ENCODE results near the gene FER1L5.
A peak's percentile ranks its signal among the peaks of the same experiment; 100 is the strongest.

FER1L5 gene

DNA sequence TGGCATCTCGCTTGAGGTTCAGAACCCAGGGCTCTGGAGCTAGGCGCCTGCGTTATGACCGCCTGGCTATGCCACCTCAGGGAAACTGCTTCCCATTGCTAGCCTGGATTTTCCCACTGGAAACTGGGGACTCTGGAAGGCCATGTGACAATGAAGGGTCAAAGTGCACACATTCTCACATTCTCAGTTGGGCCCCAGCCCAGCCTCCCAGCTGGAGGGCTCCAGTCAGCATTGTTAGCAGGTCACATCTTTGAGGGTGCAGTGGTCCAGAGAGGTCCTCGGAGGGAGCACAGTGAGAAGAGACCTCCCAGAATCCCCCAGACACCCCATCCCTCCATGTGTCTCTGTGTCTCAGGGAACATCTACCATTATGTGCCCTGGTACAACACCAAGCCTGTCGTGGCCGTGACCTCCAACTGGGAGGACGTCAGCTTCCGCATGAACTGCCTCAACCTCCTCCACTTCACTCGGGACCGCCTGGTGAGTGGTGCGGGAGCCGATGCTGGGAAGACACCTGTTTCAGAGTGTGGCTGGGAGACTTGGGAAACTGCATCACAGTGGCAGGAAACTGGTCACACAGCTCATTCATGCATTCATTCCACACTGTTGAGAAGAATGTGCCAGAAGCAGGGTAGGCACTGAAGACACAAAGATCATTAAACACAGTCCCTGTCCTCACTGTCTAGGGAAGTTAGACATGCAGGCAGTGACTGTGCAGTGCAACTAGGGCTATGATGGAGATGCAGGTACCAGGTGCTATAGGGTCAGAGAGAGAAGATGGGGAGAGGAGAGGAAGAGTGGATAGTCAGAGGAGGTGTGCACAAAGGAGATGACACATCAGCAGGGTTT lies 41.6 kb downstream of the FER1L5 start:
- no peak for DNase-seq

DNA sequence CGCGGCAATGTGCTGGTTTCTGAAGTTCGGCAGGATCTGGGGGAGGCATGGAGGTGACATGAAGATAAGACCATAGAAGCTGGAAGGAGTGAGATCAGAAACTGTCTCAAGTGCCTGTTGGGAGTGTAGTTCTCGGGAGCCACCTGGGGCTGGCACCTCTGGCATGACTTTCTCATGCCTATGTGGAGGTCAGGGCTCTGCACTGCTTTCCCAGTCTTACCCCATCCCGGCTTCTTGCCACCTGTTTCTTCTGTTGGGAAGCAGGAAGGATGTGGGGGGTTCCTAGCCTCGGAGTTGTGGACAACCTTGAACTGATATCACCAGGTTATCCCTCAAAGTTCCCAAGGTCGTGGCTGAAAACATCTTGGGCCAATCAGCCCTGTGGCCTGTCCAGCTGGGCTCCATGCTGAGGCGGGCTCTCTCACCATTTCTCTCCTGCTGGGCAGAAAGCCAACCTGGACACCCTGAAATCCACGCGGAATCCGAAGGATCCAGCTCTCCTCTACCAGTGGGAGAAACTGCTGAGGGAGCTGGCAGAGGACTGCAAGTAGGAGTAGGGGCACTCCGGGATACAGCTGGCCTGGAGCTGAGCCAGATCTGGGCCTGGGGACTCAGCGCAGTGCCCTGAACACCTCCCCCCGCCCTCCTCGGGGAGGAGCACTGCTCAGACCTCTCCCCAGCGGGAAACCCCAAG lies 42.5 kb downstream of the FER1L5 start:
- no peak for DNase-seq

DNA sequence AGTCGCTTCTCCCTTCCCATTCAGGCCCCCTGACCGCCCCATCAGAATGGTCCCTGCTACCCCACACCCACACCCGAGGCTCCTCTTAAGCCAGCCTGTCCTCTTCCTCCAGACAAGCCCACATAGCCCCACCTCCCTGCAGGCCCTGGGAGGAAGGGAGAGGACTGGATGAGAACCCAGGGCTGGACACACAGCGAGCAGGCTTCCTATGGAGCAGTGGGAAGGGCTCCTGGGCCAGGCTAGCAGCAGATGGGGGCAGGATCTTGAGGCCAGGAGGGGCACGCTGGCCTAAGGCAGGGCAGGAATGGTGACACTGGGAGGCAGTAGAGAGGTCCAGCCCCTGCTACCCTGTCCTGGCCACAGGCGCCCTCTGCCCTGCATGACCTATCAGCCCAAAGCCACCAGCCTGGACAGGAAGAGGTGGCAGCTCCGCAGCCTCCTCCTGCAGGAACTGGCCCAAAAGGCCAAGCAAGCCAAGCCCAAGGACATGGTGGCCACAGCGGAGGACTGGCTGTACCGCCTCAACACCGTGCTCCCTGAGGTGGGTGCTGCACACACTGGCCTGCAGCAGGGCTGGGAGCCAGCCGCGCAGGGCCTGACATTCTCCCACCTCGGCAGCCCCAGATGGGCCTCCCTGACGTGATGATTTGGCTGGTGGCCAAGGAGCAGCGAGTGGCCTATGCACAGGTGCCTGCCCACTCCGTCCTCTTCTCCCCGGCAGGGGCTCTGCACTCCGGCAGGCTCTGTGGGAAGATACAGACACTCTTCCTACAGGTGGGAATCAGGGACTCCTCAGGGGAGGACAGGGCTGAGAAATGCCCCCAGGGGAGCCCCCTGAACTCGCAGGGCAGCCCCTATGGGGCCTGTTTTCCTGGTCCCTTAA lies 43.3 kb downstream of the FER1L5 start:
- peak; percentile 27 for DNase-seq

DNA sequence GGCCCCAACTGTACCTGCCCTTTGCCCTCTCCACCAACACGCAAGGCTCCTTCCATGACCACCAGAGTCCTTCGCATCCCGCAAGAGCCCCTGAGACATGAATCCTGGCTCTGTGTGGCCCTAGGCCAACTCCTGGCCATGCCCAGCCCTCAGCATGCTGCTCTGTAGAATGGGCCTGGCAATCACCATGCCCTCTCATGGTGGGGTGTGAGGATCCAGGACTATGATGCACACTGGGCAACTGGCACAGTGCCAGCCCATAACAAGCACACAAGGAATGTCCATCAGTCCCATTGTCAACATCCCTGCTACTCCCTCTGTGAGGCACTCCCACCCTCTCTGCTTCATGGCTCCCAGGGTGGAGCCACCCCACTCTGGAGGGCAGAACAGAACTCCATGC lies 44.7 kb downstream of the FER1L5 start:
- no peak for DNase-seq

DNA sequence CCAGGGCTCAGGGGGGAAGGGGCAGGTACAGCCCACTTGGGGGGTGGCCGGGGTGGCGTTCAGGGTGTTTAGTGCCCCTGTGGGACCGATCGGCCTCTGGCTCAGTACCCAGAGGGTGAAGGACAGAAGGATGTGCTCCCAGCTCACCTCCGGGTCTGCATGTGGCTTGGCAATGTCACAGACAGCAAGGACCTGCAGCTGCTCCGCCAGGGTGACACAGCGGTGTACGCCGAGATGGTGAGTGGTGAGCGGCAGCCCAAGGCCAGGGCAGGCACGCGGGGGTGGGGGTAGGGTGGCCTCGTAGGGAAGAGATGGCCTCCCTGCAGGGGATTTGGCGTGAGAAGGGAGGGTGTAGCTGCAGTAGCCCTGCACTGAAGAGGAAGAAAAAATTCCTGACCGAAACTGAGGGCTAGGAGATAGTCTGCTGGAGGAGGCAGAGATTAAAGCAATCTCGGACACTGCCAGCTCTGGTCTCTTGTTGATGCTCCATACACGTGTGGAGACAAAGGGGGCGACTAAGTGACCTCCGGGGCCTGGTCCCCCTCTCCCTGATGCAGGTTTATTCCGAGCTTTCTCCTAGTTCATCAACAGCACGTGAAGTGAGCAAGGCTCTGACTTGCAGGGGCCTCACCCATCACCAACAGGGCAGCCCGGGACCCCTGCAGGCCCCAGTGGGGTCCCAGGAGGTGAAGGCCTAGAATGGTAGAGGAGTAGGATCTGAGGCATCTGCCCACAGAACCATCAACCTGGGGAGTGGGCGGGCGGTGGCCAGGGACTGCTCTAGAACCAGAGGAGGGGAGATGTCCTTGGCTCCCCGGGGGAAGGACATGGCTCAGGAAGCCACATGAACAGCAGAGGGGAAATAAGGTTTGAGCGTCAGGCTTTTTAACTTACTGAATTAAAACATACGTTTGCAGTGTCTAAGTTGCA lies 45.4 kb downstream of the FER1L5 start:
- no peak for DNase-seq

DNA sequence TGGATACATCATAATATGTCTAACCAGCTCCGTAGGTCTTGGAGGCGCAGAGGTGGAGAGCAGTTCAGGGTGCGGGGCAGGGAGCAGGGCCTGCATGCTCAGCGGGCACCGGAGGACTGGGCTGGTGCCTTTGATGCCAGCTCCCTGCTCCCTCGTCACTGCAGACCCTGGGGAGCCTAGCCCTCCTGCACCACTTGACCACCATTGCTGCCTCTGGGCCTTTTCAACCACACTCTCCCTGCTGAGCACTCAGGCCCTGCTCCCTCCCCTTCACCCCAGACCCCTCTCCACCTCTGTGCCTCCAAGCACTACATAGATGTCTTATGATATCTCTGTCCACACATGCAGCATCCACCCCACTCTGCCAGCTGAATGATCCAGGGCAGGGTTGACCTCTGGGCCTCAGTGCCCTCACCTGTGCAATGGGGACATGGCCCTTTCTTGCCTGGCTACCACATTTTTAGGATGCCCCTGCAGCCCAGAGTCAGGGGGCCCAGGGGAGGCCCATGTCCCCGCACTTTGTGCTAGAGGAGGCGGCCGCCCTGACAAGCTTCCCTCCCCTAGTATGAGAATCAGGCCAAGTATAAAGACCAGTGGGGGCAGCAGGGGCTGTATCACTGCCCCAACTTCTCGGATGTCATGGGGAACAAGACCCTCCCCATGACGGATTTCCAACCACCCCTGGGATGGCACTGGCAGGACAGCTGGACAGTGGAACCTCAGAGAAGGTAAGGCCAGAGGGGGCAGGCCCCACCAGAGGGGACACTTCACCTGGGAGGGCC lies 46.3 kb downstream of the FER1L5 start:
- no peak for DNase-seq

DNA sequence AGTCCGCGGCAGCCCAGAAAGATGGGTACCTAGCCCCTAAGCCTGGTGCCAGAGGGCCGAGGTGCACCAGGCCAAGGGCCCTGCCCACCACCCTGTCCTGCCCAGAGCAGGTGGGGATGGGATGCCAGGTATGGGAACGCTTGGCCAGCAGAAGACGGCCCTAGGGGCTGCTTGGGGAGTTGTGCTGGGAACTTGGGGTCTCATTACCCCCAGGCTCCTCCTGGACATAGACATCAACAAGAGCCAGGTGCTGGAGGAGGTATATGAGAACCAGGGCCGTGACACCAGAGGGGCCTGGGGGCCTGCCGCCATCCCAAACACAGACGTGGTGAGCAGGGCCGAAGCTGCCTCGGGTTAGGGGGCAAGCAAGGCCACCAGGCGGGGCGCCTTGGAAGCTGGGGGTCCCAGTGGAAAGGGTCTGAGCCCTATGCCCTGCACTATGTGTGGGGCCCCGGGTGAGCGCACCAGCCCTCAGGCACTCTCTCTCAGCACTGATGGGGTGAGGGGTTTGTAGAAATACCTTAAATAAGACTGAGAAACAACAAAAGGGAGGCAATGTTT lies 46.9 kb downstream of the FER1L5 start:
- no peak for DNase-seq

DNA sequence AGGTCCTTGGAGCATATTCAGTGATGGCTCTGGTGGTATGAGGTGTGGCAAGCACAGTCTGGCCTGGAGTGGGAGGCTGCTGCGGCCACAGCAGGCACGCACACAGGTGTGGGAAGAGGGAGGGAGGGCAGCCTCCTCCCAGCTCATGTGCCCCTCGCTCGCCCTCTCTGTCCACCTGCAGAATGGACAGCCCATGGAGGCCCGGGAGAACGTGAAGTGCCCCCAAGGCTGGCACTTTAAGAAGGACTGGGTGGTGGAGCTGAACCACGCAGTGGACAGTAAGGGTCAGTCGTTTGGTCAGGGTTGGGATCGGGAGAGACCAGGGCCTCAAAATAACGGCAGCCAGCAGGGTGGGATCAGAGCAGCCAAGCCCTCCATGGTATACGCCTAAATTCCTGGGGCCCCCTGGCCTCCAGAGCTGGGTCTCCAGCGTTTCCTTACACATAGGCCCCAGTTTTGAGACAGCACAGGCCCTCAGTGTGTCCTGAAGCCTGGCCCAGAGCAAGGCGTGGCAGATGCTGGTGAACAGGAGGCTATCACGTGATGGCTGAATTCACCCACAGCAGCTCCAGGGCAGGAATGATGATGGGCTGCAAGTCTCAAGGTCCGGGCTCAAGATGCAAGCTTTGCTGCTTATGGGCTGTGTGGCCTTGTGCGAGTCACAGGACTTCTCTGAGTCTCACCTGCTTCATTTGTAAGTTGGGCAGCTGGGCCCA lies 47.9 kb downstream of the FER1L5 start:
- DNase-seq = no peak

DNA sequence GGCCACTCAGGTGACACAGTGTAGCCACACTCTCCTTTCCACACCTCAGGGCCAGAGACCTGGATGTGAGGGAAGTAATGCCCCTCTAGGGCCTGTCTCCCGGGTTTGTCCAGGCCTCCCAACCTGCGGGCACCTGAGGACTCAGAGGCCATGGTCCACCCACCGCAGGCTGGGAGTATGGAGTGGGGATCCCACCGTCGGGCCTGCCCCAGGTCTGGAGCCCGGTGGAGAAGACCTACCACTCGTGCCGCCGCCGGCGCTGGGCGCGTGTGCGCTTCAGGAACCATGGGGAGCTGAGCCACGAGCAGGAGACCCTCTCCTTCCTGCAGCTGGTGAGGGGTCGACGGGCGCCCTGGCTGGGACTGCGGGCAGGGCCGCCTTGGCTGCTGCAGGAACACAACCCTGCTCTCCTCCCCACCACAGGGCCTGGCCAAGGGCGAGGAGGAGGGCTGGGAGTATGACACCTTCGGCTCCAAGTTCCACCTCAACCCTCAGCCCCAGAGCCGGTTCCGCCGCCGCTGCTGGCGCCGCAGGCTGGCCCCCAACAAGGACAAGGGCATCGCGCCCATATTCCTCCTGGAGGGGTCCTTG lies 48.6 kb downstream of the FER1L5 start:
- no peak for DNase-seq

DNA sequence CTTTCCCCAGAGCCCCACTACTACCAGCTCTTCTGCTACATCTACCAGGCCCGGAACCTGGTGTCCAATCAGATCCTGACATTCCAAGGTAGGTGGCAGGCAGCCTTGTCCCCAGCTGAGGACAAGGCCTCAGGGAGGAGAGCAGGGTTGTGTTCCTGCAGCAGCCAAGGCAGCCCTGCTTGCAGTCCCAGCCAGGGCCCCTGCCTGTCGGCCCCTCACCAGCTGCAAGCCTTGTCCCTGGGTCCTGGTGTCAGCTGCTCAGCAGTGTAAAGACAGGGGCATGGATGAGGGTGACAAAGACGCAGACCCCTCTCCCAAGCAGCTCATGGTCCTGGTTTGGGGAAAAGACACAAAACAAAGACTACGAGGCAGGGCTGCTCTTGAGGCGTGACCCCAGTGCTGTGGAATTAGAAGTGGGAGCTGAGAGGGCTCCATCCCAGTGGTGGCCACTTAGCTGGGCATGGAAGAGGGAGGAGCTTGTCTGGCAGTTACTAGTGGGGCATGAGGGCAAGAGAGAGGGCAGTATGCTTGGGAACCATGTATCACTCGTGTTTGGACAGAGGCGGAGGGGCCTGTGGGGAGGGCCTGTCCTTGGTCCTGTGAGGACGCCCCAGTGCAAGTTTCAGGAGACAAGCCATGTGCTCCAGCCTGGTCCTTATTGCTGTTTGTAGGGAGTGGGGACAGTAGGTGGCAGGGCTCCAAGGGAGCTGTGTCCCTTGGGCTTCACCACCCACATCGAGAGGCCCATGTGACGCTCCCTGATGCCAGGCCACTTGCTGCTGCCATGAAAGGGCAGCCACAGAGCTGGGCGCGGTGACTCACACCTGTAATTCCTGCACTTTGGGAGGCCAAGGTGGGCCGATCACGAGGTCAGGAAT lies 49.8 kb downstream of the FER1L5 start:
- DNase-seq = no peak

DNA sequence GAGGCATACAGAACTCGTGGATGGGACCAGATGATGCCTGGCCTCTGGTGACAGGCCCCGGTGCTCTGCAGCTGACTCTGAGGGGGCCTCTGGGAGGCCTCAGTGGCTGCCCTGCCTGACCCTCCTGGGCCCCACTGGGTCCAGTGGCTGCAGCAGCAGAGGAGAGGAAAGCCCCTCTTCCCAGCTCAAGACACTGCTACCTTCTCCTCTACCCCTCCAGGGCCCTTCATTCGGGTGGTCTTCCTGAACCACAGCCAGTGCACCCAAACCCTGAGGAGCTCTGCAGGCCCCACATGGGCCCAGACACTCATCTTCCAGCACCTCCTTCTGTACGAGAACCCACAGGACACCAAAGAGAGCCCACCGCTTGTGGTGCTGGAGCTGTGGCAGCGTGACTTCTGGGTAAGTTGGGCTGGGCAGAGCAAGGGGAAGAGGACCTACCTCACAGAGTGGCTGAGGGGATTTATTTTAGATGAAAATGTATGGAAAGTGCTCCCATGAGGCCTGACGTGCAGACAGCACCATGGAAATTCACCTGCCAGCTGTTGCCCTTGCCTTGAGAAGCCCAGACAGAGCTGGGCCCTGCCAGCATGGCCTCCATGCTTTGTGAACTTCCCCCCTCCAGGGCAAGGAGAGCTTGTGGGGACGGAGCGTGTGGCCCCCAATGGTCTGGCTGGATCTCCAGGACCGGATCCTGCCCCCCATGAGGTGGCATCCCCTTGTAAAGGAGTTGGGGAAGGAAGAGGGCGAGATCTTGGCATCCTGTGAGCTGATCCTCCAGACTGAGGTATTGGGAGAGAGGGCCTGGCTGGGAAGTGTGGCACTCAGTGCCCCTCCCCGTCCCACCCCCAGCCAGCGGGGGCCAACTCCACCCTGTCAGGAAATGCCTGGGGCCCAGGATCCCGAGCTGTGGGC lies 51.0 kb downstream of the FER1L5 start:
- no peak for DNase-seq

DNA sequence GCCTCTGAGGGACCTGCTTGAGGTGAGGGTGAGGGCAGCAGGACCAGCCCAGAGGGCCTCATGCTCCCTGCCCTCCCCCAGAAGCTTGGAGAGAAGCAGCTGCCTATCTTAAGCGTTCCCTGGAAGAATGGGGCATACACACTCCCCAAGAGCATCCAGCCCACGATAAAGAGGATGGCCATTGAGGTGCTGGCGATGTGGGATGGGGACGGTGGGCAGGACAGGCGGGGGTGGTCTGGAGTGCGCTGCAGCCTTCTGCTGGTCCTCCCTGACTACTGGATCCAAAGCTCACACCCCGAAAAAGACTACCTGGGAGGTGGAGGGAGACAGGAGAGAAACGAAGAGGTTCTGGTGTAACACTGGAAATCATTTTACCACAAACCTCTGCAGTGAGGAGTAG lies 51.7 kb downstream of the FER1L5 start:
- DNase-seq = no peak

DNA sequence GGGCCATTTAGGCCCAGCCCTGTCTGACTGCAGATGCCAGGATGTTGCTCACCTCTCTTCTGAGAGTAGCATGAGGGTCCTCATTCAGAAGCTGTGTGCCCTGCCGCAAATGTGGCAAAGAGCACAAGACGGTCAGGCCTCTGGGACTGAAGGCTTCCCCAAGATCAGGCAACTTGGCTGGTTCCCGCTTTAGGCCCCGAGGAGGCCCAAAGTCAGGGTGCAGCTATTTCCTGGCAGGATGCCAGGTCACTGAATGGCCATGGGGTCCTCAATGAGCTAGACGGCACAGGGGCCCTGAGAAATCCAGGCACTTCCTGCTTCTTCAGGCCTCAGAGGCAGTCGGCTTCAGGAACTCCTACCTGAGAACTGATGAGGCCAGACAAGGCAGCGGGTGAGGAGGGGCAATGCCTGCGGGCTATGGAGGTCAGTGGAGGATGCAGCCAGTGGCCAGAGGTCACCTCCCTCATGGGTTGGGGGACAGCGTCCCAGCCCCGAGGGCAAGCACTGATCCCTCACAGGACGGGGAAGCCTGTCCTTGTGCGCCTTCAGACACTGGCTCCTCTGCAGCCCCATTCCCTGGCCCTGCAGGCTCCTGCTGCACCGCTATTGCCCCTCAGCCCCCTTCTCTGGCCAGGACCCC lies 52.4 kb downstream of the FER1L5 start:
- no peak for DNase-seq

DNA sequence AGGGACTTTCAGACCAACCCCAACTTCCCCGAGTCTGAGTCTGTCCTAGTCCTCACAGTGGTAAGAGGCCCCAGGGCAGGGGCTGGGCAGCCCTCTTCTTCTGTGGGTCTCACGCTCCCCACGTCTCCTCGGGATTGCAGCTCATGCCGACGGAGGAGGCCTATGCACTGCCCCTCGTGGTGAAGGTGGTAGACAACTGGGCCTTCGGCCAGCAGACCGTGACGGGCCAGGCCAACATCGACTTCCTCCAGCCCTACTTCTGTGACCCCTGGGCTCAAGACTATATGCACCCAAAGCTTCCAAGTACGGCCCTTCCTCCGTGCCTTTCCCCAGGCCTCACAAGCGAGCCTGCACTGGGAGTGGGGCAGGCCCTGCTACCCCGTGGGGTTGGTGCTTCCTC lies 53.0 kb downstream of the FER1L5 start:
- DNase-seq = no peak

DNA sequence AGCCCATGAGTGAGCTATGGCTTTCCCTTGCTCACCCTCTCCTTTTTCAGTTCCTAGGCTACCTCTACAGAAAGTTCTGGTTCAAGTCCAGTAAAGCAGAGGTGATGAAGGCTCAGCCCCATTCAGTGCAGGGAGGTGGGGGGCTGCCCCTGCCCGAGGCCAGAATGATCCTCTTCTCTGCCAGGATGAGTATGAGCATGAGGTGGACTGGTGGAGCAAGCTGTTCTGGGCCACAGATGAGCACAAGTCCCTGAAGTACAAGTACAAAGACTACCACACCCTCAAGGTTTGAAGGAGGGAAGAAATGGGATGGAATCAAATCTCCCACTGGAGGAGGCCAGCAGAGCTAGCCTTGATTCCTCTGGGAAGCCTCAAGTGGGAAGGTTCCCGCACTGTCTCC lies 54.9 kb downstream of the FER1L5 start:
- DNase-seq = no peak

DNA sequence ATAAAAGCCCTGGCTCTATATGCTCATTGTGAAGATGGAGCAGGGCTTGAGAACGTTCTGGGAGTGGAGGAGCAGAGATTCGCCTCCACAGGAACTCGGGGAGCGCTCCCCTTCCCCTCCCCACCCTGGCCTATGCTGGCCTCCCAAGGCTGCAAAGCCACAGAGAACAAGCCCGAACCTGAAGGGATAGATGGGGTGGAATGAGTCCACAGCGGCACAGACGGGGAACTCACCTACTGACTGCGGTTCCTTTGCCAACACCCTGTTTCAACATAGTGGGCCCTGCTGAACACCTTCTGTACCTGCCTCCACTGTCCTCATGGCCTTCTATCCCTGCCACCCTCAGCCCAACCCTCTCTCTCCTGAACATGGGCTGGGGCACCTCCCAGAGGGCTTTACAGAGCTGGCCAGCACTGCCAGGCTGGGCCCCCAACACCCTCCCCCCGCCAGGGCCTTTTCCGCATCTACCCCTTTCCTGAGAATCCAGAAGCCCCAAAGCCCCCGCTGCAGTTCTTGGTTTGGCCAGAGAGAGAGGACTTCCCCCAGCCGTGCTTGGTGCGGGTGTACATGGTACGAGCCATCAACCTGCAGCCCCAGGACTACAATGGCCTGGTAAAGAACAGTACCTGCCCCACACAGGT lies 55.8 kb downstream of the FER1L5 start:
- DNase-seq = no peak

DNA sequence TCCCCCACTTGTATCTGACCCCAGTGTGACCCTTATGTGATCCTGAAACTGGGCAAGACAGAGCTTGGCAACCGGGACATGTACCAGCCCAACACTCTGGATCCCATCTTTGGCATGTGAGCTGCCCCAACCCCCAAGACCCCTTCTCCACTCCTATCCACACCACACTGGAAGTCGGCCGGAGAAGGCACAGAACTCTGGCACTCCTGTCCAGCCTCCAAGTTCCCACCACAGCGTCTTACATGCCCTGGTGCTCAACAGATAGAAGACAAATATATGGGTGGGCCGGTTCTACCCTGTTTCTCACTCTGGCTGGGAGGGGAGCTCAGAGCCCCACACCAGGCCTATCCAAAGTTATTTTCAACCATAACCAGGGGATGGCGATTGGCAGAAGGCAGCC lies 56.5 kb downstream of the FER1L5 start:
- no peak for DNase-seq

Data from NCI-H1694 (cell line).